Gastrocnemius medialis (tissue), 4 donors: ENCODE measurements around the gene SCN4A.

Experiments
- POLR2A ChIP-seq, 2 donors: fragments of 450-650 bp; IDR thresholded peaks; one replicate each; pipeline ENCODE4 v1.6.1; 2017; ENCODE audit warnings: antibody characterized with exemption in 2 of 2, mild to moderate bottlenecking in 2 of 2, moderate library complexity in 2 of 2
- TF ChIP-seq, protein P1 (sequence below), 5 experiments: fragments of 450-650 bp in 3 of 5; fragments of 200-600 bp in 2 of 5; sonication (generic) in 2 of 5; IDR thresholded peaks in 4 of 5; conservative IDR thresholded peaks in 1 of 5; 1 replicate in 4 of 5; 2 replicates in 1 of 5; pipeline ENCODE4 v1.5.1; 2016 to 2019; ENCODE audit warnings: antibody characterized with exemption in 5 of 5, mild to moderate bottlenecking in 3 of 5, moderate library complexity in 3 of 5

DNA sequence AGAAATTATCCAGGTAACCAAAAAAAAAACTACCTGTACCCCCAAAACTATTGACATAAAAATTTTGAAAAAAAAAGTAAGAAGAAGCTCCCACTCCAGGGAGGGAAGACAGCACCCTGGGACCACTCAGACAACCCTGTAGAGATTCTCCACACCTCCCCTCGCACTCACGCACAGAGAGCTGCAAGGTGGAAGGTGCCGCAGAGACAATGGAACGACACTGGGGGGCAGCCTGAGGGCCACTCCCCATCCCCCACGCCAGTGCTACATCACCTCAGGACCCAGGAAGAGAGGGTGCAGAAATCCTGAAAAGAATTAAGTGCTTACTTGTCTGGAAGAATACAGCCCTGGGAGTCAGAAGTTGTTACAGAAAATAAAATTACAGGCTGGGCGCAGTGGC lies 35.4 kb downstream of the SCN4A start:
- TF ChIP-seq, protein P1, sequence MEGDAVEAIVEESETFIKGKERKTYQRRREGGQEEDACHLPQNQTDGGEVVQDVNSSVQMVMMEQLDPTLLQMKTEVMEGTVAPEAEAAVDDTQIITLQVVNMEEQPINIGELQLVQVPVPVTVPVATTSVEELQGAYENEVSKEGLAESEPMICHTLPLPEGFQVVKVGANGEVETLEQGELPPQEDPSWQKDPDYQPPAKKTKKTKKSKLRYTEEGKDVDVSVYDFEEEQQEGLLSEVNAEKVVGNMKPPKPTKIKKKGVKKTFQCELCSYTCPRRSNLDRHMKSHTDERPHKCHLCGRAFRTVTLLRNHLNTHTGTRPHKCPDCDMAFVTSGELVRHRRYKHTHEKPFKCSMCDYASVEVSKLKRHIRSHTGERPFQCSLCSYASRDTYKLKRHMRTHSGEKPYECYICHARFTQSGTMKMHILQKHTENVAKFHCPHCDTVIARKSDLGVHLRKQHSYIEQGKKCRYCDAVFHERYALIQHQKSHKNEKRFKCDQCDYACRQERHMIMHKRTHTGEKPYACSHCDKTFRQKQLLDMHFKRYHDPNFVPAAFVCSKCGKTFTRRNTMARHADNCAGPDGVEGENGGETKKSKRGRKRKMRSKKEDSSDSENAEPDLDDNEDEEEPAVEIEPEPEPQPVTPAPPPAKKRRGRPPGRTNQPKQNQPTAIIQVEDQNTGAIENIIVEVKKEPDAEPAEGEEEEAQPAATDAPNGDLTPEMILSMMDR (IDR thresholded peaks at IDR 0.05 in 4 of 5, conservative IDR thresholded peaks at IDR 0.05 in 1 of 5), result no peak
- TF ChIP-seq POLR2A (IDR thresholded peaks at IDR 0.05), result no peak
